Neuron (in vitro differentiated cells): ENCODE results near the gene PCNX2.

Experiments
- H2AFZ ChIP-seq: one replicate; pipeline ENCODE4 v1.6.1; 2013; ENCODE audit warnings: low read depth, mild to moderate bottlenecking, inconsistent platforms, low read length, moderate library complexity
- H3K27me3 ChIP-seq: one replicate; pipeline ENCODE4 v1.6.1; 2013; ENCODE audit warnings: low read length; ENCODE audit not compliant: insufficient read depth
- H3K36me3 ChIP-seq: one replicate; pipeline ENCODE4 v1.6.1; 2013; ENCODE audit warnings: low read length; ENCODE audit not compliant: insufficient read depth
- H3K4me1 ChIP-seq: one replicate; pipeline ENCODE4 v1.6.1; 2013; ENCODE audit warnings: low read length; ENCODE audit not compliant: insufficient read depth
- H3K4me3 ChIP-seq: 2 replicates; pipeline ENCODE4 v1.5.1; 2013; ENCODE audit warnings: mild to moderate bottlenecking, low read length, moderate library complexity
- H3K9me3 ChIP-seq: one replicate; pipeline ENCODE4 v1.6.1; 2013; ENCODE audit warnings: low read length

The PCNX2 gene

GRCh38 chr1:232986527-232986922 is 309.0 kb downstream of the PCNX2 start:
- Histone ChIP-seq H3K4me1 (no peaks in the 10 kb centered on the region), H3K4me3 (no peak overlapping the region), H3K36me3 (peaks cover 3% of the 10 kb centered on the region), H2AFZ (no peak overlapping the region), H3K27me3 (no peaks in the 10 kb centered on the region), H3K9me3 (peaks cover 9% of the 10 kb centered on the region)

GRCh38 chr1:232985882-232986526 is 309.5 kb downstream of the PCNX2 start:
- Histone ChIP-seq H2AFZ (no peak overlapping the region), H3K9me3 (peaks cover 8% of the 10 kb centered on the region), H3K27me3 (no peaks in the 10 kb centered on the region), H3K4me3 (no peak overlapping the region), H3K36me3 (peaks cover 3% of the 10 kb centered on the region), H3K4me1 (no peaks in the 10 kb centered on the region)

GRCh38 chr1:232984577-232985425 is 310.7 kb downstream of the PCNX2 start:
- Histone ChIP-seq H2AFZ (no peak overlapping the region), H3K9me3 (peaks cover 4% of the 10 kb centered on the region), H3K4me1 (no peaks in the 10 kb centered on the region), H3K36me3 (peaks cover 3% of the 10 kb centered on the region), H3K27me3 (no peaks in the 10 kb centered on the region), H3K4me3 (no peak overlapping the region)

- H3K36me3 ChIP-seq = peaks cover 4% of the 10 kb centered on the region
- no peak overlapping the region for H2AFZ ChIP-seq
- H3K9me3 ChIP-seq = peaks cover 3% of the 10 kb centered on the region
- no peaks in the 10 kb centered on the region for H3K4me1 ChIP-seq
- H3K27me3 ChIP-seq = no peaks in the 10 kb centered on the region
- no peak overlapping the region for H3K4me3 ChIP-seq
These were observed 311.5 kb downstream of the PCNX2 start for GRCh38 chr1:232983817-232984567.

- Histone ChIP-seq H3K27me3 (no peaks in the 10 kb centered on the region), H2AFZ (no peak overlapping the region), H3K36me3 (peaks cover 8% of the 10 kb centered on the region), H3K4me1 (no peaks in the 10 kb centered on the region), H3K9me3 (peaks cover 3% of the 10 kb centered on the region), H3K4me3 (no peak overlapping the region)
These were observed 312.1 kb downstream of the PCNX2 start for GRCh38 chr1:232983375-232983774.

- Histone ChIP-seq H3K4me3 (no peak overlapping the region), H3K36me3 (peaks cover 11% of the 10 kb centered on the region)
These were observed 313.1 kb downstream of the PCNX2 start for GRCh38 chr1:232982238-232982944.

GRCh38 chr1:232980986-232981560 is 314.5 kb downstream of the PCNX2 start:
- no peak overlapping the region for H3K4me3 ChIP-seq
- peaks cover 24% of the 10 kb centered on the region for H3K36me3 ChIP-seq
- H2AFZ ChIP-seq = no peak overlapping the region
- H3K9me3 ChIP-seq = no peaks in the 10 kb centered on the region
- no peaks in the 10 kb centered on the region for H3K4me1 ChIP-seq
- no peaks in the 10 kb centered on the region for H3K27me3 ChIP-seq

More at GRCh38 chr1:232982238-232982944, 313.1 kb downstream of the PCNX2 start:
- Histone ChIP-seq H3K9me3 (no peaks in the 10 kb centered on the region), H3K27me3 (no peaks in the 10 kb centered on the region), H3K4me1 (no peaks in the 10 kb centered on the region), H2AFZ (no peak overlapping the region)

GRCh38 chr1:232980355-232980978 is 315.1 kb downstream of the PCNX2 start:
- no peak overlapping the region for H3K4me3 ChIP-seq
- H3K4me1 ChIP-seq = no peaks in the 10 kb centered on the region
- no peaks in the 10 kb centered on the region for H3K27me3 ChIP-seq

GRCh38 chr1:232979558-232979957 is 316.0 kb downstream of the PCNX2 start:
- Histone ChIP-seq H3K4me3 (no peak overlapping the region), H3K36me3 (peaks cover 34% of the 10 kb centered on the region), H2AFZ (no peak overlapping the region), H3K9me3 (peaks cover 1% of the 10 kb centered on the region), H3K27me3 (no peaks in the 10 kb centered on the region), H3K4me1 (no peaks in the 10 kb centered on the region)

More at GRCh38 chr1:232980355-232980978, 315.1 kb downstream of the PCNX2 start:
- Histone ChIP-seq H3K9me3 (no peaks in the 10 kb centered on the region), H2AFZ (no peak overlapping the region), H3K36me3 (peaks cover 26% of the 10 kb centered on the region)

GRCh38 chr1:232978815-232979214 is 316.7 kb downstream of the PCNX2 start:
- H3K4me1 ChIP-seq = no peaks in the 10 kb centered on the region
- no peak overlapping the region for H2AFZ ChIP-seq
- no peak overlapping the region for H3K4me3 ChIP-seq
- H3K9me3 ChIP-seq = peaks cover 3% of the 10 kb centered on the region
- H3K36me3 ChIP-seq = peaks cover 36% of the 10 kb centered on the region
- H3K27me3 ChIP-seq = no peaks in the 10 kb centered on the region

GRCh38 chr1:232978091-232978634 is 317.4 kb downstream of the PCNX2 start:
- peaks cover 7% of the 10 kb centered on the region for H3K9me3 ChIP-seq
- H3K36me3 ChIP-seq = peaks cover 37% of the 10 kb centered on the region
- no peaks in the 10 kb centered on the region for H3K4me1 ChIP-seq
- H3K27me3 ChIP-seq = no peaks in the 10 kb centered on the region
- H3K4me3 ChIP-seq = no peak overlapping the region
- H2AFZ ChIP-seq = no peak overlapping the region

GRCh38 chr1:232974971-232975370 is 320.6 kb downstream of the PCNX2 start:
- peaks cover 19% of the 10 kb centered on the region for H3K9me3 ChIP-seq
- no peaks in the 10 kb centered on the region for H3K27me3 ChIP-seq
- no peak overlapping the region for H2AFZ ChIP-seq
- H3K4me1 ChIP-seq = no peaks in the 10 kb centered on the region
- peaks cover 67% of the 10 kb centered on the region for H3K36me3 ChIP-seq
- H3K4me3 ChIP-seq = no peak overlapping the region
